GM19238 (cell line): ENCODE results near the gene ENOPH1.
"Not testable (repeated sequence)": the region's sequence is repeated elsewhere in the genome, so short reads cannot be mapped to it uniquely, and the experiment has no call there.

ENCODE experiments used
- DNase-seq: peaks from one replicate; pipeline ENCODE4 v3.0.0; 2011; ENCODE audit warnings: low spot score; ENCODE audit not compliant: insufficient read length

Gene ENOPH1

GRCh38 chr4:82430193-82430963, at the start of gene ENOPH1, which contains the start of gene HNRNPDL:
Gene ENOPH1, plus strand, starts transcription at chr4:82430590. Its CDS starts 240 bp downstream, at chr4:82430830.
Gene HNRNPDL, minus strand, starts transcription at chr4:82430462. Its CDS starts 772 bp downstream, at chr4:82429690.
- DNase-seq = peak; percentile 89

GRCh38 chr4:82380831-82381230, 49.6 kb upstream of the ENOPH1 start:
- no peak for DNase-seq

GRCh38 chr4:82381235-82381634, 49.2 kb upstream of the ENOPH1 start:
- DNase-seq = no peak

- no peak for DNase-seq
Measured at GRCh38 chr4:82381661-82382296, 48.6 kb upstream of the ENOPH1 start.

- no peak for DNase-seq
Measured at GRCh38 chr4:82382751-82383150, 47.6 kb upstream of the ENOPH1 start.

GRCh38 chr4:82386312-82386711, 44.1 kb upstream of the ENOPH1 start:
- DNase-seq = not testable (repeated sequence)

DNA sequence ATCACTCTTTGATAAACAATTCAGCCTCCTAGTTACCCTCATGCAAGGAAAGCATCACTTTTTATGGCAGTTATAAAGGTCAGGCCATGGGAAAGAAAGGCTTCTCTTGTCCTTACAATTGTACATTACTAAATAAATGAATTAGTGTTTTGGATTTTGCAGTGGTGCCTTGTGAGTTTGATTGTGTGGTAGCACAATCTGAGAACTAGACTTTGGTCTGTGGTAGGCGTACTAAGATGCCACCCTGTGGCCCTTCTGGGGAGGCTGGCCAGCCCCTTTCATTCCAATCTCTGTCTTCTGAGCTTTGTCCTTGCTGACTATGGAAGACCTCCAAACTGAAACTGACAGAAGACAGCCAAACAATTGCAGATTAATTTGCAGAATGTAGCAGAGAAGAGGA, 42.0 kb upstream of the ENOPH1 start:
- DNase-seq = no peak

DNA sequence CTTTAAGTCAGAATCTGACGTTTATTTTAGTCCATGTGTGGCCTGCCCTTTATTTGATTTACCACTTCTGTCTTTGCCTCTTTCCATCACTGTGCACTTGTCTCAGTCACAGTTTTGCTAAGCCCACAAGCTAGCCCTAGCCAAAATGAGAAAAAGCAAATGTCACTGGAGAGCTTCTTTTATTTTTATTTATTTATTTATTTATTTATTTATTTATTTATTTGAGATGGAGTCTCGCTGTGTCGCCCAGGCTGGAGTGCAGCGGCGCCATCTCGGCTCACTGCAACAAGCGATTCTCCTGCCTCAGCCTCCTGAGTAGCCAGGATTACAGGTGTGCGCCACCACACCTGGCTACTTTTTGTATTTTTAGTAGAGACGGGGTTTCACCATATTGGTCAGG, 40.3 kb upstream of the ENOPH1 start:
- not testable (repeated sequence) for DNase-seq

DNA sequence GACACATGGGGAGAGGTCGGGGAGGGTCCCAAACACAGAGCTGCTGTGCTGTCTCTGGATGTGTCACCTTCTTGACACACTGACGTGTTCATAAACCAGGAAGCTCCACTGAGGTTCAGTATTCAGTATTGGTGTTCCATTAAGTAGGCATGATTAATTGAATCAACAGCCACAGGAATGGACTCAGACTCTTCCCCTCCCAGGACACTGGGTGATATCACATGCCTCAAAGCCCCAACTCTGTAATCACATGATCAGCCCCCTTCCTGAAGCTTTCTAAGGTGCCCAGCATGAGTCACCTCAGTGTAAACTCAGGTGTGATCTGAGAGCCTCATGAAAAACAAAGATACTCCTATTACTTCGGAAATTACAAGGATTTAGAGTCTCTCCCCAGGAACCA, 35.5 kb upstream of the ENOPH1 start:
- no peak for DNase-seq

DNA sequence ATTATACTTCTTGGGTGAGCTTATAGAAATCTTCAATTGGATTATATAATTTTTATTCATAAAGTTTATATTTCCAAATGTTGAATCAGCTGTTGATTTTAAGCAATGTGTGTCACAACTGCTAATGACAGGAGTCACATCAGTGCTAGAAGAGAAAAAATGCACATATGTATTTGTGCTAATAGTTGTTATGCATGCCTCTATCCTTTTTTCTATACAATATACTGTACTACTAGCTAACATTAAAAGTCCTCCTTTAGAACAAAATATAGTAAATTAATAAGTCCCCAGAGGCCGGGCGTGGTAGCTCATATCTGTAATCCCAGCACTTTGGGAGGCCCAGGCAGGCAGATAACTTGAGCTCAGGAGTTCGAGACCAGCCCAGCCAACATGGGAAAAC, 32.9 kb upstream of the ENOPH1 start:
- no peak for DNase-seq

DNA sequence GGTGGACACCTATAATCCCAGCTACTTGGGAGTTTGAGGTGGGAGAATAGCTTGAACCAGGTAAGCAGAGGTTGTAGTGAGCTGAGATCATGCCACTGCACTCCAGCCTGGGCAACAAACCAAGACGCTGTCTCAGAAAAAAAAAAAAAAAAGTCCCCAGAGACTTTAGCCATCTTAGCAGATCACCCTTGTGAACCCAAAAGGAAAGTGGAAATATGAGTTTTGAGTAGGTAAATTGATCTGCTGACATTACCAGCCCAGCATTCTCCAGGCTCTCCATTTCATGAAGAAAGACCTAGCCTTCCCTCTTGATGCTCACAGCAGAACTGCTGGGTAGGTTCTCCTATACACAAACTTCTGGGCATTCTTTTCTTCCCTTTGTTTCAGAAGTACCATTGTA, 32.1 kb upstream of the ENOPH1 start:
- no peak for DNase-seq

DNA sequence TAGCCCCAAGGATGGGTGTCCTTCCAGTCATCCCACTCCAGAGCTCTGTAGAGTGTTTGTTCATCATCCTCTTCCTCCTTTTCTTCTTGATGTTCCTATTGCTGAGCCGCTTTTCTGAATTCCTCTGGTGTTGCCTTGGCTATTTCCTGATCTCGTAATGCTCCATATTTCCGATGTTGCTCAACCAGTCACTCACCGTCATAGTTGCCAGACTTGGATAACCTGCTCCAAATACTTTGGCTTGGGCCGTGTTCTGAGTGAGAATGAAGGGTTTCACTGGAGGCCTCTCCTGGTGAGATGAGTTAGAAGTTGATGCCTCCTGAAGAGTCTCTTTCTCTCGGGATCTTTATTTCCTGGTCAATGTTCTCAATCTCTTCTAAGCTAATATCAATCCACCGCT, 28.8 kb upstream of the ENOPH1 start:
- DNase-seq = no peak

- DNase-seq = no peak
Measured at GRCh38 chr4:82402196-82402775, 28.1 kb upstream of the ENOPH1 start.

DNA sequence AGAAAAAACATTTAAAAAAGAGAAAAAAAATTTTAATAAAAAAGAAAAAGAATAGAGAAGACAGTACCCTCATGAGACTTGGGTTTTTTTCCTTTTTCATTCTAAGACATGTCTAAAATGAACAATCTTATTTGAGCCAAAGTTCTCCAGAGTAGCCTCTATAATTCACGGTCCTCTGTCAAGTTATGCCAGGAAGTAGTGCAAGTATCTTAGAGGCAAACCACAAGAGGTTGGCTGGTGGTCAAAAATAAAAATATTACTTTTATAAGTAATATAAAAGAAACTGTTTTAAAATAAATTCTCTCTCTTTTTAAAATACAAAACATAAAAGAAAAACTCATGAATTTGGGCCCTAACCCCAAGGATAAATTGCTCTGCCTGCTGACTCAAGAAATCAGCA, 26.7 kb upstream of the ENOPH1 start:
- no peak for DNase-seq

DNA sequence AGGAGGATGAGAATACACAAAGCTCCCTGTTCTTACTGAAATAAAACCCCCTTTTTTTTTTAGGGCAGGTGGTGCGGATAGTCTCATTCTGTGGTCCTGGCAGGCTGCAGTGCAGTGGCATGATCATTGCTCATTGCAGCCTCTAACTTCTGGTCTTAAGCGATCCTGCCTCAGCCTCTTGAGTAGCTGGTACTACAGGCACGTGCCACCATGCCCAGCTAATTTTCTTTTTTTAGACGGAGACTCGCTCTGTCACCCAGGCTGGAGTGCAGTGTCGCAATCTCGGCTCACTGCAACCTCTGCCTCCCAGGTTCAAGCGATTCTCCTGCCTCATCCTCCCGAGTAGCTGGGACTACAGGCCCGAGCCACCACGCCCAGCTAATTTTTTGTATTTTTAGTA, 15.3 kb upstream of the ENOPH1 start:
- not testable (repeated sequence) for DNase-seq

DNA sequence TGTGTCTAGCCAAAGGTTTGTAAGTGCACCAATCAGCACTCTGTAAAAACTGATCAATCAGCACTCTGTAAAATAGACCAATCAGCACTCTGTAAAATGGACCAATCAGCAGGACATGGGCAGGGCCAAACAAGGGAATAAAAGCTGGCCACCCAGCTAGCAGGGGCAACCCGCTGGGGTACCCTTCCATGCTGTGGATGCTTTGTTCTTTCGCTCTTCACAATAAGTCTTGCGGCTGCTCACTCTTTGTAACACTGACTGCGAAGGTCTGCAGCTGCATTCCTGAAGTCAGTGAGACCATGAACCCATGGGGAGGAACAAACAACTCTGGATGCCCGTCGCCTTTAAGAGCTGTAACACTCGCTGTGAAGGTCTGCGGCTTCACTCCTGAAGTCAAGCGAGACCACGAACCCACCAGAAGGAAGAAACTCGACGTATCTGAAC, 14.4 kb upstream of the ENOPH1 start:
- DNase-seq = no peak

DNA sequence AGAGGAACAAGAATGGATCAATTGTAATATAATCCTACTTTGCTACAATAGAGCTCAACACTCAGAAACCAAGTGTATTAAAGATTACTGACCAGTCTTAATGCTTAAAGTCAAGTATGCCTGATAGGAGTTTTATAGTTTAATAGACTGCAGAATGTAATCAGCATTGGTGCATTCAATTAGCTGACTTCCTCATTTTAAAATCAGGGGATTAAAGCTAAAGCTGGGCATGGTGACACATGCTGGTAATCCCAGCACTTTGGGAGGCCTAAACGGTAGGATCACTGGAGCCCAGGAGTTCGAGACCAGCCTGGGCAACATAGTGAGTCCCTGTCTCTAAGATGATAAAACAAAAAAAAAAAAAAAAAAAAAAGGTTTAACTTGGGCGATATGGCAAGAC, 10.9 kb upstream of the ENOPH1 start:
- no peak for DNase-seq

GRCh38 chr4:82421796-82422560, 8.4 kb upstream of the ENOPH1 start:
- no peak for DNase-seq

- DNase-seq = no peak
Measured at GRCh38 chr4:82422616-82423015, 7.8 kb upstream of the ENOPH1 start.

DNA sequence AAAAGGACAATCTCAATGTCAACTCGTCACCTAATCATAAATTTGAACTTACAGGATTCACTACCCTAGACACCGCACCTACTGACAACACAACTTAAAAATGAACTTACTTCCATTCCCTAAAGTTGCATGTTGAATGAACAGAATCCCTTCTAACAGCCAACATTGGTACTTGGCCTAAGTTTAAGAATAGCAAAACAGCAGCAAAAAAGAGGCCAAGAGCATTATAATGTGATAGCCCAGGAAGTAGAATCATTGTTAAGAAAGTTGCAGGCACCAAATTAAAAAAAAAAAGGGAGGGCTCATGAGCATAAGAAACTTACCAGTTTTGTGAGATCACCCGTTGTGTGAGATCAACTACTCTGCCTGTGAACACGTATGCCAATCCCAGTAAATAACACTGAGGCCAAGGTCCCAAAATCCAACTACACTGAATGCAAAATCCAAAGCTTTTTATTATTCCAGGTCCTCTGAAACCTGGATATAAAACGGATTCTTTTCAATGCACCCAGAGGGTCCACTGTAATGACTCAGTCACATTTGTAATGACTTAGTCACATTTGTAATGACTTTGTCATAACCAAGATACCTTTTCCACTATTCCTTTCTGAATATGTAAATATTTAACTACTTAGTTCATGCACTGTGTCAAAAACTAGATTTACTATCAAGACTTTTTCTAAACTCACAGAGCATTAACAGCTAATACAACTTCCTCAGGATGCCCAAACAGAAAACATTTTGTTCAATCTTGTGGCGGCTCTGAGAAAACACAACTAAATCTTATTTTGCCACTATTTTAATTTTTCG, 6.9 kb upstream of the ENOPH1 start:
- DNase-seq = no peak

DNA sequence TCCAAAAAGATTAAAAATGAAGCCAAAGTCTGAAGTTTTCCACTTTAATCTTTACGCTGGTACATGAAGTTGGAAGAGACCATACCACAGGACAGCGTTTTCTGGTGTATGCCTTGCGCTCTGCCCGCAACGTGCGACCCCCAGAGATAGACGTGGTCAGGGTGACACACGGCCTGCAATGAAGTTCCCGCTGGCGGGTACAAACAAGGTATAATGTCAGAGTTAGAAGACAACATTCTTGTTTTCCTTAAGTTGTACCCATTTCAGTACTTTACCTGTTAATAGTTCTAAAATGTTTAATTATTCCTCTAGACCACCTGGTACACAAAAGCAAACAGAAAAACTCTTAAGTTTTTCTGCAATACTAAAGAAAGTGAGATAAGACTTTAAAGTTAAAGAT, 4.9 kb upstream of the ENOPH1 start:
- DNase-seq = no peak
